AG04449 (cell line): ENCODE data around the gene SLC9A9.

Source experiments
- CTCF ChIA-PET: fragments of 350-600 bp; formaldehyde crosslinking; extraction: SDS; loops from one replicate; lab custom pipeline; 2021; ENCODE audit warnings: antibody characterized with exemption; lab: Yijun Ruan, JAX
- POLR2A ChIA-PET: fragments of 400-600, 350-600 bp; formaldehyde crosslinking; extraction: SDS; loops from one replicate; lab custom pipeline; 2020; ENCODE audit warnings: antibody characterized with exemption, inconsistent platforms; lab: Yijun Ruan, JAX
- DNase-seq: peaks from one replicate; pipeline ENCODE4 v3.0.0-alpha.2; 2010; ENCODE audit warnings: low read depth, low spot score
- H3K4me3 ChIP-seq: 2 replicates; pipeline ENCODE4 v1.5.1; 2011; ENCODE audit warnings: low read depth, mild to moderate bottlenecking, control low read depth, low read length
- TF ChIP-seq, protein P1 (sequence below): IDR thresholded peaks from one replicate; pipeline ENCODE4 v1.5.1; 2011; ENCODE audit warnings: mild to moderate bottlenecking, moderate library complexity, low read length, control low read depth, inconsistent platforms; ENCODE audit not compliant: insufficient read depth; ENCODE audit errors: missing control alignments

SLC9A9 gene

DNA sequence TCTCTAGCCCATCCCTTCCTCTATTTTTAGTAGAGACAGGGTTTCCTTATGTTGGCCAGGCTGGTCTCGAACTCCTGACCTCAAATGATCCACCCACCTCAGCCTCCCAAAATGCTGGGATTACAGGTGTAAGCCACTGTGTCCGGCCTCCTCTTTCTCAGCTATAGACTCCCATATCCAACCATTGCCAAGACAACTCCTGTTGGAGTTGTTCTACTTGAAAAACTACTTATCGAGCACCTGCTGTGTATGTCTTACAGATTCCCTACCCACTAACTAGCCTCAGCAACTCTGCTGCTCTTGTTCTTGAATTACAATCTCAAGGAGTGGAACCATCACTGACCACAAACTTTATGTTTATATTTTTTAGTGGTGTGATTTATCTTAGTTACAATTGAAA, 186.6 kb downstream of the SLC9A9 start:
- H3K4me3 ChIP-seq = no peak overlapping the region
- CTCF ChIA-PET = interaction anchor here (2.9 kb wide), 1 partner anchor 12 kb away, joined by 13 read pairs; no protein-coding TSS in a partner anchor
- TF ChIP-seq, protein P1, sequence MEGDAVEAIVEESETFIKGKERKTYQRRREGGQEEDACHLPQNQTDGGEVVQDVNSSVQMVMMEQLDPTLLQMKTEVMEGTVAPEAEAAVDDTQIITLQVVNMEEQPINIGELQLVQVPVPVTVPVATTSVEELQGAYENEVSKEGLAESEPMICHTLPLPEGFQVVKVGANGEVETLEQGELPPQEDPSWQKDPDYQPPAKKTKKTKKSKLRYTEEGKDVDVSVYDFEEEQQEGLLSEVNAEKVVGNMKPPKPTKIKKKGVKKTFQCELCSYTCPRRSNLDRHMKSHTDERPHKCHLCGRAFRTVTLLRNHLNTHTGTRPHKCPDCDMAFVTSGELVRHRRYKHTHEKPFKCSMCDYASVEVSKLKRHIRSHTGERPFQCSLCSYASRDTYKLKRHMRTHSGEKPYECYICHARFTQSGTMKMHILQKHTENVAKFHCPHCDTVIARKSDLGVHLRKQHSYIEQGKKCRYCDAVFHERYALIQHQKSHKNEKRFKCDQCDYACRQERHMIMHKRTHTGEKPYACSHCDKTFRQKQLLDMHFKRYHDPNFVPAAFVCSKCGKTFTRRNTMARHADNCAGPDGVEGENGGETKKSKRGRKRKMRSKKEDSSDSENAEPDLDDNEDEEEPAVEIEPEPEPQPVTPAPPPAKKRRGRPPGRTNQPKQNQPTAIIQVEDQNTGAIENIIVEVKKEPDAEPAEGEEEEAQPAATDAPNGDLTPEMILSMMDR = no peak
- POLR2A ChIA-PET = no interaction called here
- no peak for DNase-seq

DNA sequence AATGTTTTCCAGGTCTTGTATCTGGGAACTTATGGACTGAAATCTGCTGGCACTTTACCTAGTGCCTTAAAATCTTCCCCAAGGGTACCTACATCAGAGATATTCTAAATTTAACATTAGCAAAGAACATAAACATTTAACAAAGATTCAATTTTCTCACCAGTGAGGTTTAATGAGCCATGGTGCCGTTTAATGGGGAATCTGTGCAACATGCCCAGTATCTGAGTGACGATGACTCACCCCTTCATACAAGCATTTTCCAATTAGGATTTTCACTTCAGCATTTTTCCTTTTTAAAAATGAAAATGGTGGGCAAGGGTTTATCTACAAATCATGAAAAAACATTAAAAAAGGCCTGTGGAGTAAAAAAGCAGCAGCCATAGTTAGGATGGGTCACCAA, 189.4 kb downstream of the SLC9A9 start:
- POLR2A ChIA-PET = no interaction called here
- CTCF ChIA-PET = interaction anchor here (1.3 kb wide), 1 partner anchor 15 kb away, joined by 4 read pairs; no protein-coding TSS in a partner anchor

DNA sequence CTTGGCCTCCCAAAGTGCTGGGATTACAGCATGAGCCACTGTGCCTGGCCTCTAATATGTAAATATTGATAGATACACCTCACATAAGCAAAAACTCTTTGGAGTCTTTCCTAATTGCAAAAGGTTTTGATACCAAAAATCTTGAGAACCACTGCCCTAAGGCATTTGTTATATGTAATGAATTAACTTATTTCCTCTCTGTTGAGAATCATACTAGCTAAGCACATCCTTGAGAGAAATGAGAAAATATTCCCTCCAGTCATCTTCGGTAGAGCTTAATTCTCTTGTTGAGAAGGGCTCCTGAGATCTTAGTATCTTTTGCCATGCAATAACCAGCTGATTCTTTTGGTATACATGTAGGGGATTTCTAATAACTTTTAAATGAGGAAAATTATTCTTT, 190.2 kb downstream of the SLC9A9 start:
- ChIA-PET POLR2A (no interaction called here), CTCF (interaction anchor here (1.3 kb wide), 1 partner anchor 16 kb away, joined by 4 read pairs; no protein-coding TSS in a partner anchor)
- no peak overlapping the region for H3K4me3 ChIP-seq
- TF ChIP-seq, protein P1 = no peak
- DNase-seq = no peak

More for the DNA sequence above, 189.4 kb downstream of the SLC9A9 start:
- TF ChIP-seq, protein P1 = no peak
- no peak for DNase-seq
- H3K4me3 ChIP-seq = no peak overlapping the region

DNA sequence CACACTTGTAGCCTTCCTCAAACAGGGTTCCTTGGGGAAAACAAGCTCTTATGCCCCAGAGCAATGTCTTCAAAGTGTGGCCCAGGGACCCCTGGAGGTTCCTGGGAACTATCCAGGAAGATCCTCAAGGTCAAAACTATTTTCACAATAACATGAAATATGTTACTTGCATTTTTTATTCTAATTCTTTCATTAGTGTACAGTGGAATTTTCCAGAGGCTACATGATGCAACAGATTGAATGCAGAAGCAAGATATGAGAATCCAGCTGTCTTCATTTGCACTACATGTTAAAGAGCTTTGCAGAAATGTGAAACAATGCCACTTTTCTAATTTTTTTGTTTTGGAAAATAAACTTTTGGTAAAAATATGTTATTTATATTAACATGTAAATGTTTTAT, 190.9 kb downstream of the SLC9A9 start:
- ChIA-PET POLR2A (no interaction called here), CTCF (interaction anchor here (1.3 to 3.5 kb wide), 2 partner anchors 17 kb away, joined by 4 to 11 read pairs; no protein-coding TSS in a partner anchor)
- DNase-seq = no peak
- no peak overlapping the region for H3K4me3 ChIP-seq
- TF ChIP-seq, protein P1 = no peak

DNA sequence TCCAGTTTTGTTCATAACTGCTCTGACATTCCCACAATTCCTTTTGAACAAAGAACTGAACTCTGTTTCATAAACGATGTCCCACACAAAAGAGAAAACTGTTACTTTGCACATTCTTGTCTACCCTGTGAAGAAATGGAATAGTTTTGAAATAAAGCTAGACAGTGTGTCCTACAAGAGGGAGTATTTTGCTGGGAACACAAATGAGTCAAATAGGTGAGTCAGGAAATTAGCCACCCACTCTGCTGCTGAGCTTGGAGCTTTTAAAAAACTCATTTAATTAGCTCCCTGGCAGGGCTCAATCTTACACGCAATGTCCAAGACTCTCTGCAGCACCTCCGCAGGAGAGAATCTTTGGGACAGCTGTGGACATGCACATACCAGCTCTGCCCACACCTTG, 193.4 kb downstream of the SLC9A9 start:
- DNase-seq = no peak

DNA sequence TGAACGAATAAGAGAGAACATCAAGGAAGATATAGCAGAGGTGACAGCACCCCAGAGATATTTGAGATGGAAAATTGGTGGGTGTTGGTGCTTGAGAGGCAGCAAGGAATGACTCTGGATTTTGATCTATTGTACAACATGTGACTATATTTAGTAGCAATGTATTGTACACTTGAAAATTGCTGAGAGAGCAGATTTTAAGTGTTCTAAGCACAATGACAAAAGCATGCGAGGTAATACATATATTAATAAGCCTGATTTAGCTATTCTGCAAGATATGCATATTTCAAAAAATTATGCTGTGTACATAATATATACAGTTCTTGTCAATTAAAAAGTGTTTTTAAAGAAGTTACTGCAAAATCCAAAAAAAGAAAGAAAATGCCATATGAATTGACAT, 194.3 kb downstream of the SLC9A9 start:
- ChIA-PET CTCF (interaction anchor here (3.5 kb wide), 1 partner anchor 20 kb away, joined by 11 read pairs; no protein-coding TSS in a partner anchor), POLR2A (no interaction called here)
- DNase-seq = no peak
- no peak overlapping the region for H3K4me3 ChIP-seq
- TF ChIP-seq, protein P1 = no peak

More for the DNA sequence above, 193.4 kb downstream of the SLC9A9 start:
- H3K4me3 ChIP-seq = no peak overlapping the region
- ChIA-PET POLR2A (no interaction called here), CTCF (interaction anchor here (3.5 kb wide), 1 partner anchor 19 kb away, joined by 11 read pairs; no protein-coding TSS in a partner anchor)
- TF ChIP-seq, protein P1 = no peak
